Suppressor macrophage treated with lipopolysaccharide for 1 hour (primary cell): ENCODE measurements around the gene ELMO3.

Source experiments
- DNase-seq, 3 donors: peaks; one replicate each; pipeline ENCODE4 v3.0.0-alpha.2; 2020 to 2022

The ELMO3 gene

DNA sequence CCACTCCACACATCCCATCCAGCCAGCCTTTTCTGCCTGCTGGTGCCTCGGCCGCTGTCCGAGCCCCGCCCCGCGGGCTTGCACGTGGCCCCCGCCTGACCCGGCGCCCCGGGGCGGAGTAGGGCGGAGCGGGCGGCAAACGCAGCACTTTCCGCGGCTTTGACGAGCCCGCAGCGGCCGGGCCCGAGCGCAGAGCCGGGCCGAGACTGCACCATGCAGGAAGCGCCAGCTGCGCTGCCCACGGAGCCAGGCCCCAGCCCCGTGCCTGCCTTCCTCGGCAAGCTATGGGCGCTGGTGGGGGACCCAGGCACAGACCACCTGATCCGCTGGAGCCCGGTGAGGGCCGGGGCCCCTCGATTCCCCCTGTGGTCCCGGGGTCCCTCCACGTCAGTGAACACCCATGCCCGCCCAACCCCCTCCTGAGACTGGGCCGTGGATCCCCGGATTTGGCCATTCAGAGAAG is 34.3 kb upstream of the ELMO3 start, which contains the start of gene HSF4:
Gene HSF4 (plus strand): TSS at position 147 of the 463 bp plus-strand sequence. CDS start 67 bp downstream, at position 214.
- DNase-seq: peak; percentile 74 to 91 (median 78)

DNA sequence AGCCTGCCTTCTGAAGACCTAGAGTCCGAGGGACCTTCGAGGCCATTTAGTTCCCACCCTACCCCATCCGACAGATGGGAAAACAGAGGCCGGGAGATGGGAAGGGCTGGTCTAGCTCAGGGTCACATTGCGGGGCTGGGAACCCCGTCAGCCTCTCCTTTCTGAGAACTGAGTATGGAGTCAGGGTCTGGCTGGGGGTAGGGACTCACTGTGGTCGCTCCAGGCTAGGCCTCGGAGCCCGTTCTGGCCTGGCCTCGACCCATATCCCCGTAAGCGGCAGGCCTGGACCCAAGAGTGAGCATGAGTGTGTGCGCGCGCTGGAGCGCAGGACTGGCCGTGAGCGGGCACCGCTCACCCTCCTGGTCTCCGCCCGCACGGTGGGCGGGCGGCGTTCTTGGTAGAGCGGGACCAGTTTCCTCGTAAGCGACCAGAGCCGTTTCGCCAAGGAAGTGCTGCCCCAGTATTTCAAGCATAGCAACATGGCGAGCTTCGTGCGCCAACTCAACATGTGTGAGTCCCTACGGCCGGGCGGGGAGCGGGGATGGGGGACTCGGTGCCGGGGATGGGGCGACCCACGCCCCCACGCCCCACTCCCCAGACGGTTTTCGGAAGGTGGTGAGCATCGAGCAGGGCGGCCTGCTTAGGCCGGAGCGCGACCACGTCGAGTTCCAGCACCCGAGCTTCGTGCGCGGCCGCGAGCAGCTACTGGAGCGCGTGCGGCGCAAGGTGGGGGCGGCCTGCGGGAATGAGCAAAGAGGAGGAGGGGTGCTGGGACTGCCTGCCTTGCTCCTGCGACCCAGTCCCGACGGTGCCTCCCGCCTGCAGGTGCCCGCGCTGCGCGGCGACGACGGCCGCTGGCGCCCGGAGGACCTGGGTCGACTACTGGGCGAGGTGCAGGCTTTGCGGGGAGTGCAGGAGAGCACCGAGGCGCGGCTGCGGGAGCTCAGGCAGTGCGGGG is 33.5 kb upstream of the ELMO3 start:
- DNase-seq: peak in 1 of 3 donors; percentile 46

DNA sequence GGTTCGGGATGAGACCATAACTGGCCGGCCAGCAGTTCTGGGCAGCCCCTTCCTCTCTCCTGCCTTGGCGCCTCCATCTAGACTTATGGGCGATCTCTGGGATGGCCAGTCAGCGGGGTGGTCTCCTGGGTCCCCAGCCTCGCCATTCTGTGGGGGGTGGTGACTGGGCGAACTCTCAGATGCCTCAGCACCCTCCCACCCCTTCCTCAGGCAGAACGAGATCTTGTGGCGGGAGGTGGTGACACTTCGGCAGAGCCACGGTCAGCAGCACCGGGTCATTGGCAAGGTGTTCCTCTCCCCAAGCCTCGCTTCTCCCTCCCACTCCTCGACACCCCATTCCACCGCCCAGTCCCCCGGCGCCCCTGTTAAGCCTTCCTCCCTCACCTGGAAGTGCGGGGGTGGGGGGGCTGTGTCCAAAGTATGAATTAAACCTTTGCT is 32.8 kb upstream of the ELMO3 start:
- DNase-seq: no peak

DNA sequence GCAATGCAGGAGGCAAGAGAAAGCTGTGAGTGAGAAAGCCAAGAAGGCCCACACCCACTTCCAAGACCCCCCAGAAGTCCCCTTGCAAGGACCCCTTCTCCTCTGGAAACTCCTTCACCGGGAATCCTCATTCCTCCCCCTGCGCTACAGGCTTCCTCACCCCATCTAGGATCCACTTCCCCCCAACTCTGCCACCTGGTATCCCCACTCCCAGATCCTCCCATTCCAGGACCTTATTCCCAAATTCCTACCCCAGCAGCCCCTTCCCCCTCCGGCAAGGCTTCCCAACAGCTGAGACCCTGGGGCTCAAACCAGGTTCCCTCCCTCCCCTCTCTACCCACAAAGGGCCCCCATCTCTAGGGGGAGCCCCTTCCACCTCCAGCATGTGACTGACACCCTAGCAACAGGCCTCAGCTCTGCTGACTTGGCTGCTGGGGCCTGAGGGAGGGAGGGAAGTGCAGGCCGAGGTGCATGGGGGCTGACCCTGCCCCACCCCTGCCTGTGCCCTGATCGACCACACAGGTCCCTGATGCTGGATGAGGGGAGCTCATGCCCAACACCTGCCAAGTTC is 32.2 kb upstream of the ELMO3 start:
- peak in 1 of 3 donors; percentile 41 for DNase-seq

DNA sequence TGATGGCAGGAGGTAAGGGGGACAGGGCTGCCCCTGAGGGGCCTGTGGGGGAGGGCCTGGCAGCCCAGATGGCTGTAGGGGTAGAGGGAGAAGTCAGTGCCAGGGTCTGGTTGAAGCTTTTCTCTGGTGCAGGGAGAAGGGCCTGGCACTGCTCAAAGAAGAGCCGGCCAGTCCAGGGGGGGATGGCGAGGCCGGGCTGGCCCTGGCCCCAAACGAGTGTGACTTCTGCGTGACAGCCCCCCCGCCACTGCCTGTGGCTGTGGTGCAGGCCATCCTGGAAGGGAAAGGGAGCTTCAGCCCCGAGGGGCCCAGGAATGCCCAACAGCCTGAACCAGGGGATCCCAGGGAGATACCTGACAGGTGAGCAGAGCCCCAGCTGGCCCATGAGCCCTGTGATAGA is 31.3 kb upstream of the ELMO3 start:
- no peak for DNase-seq

DNA sequence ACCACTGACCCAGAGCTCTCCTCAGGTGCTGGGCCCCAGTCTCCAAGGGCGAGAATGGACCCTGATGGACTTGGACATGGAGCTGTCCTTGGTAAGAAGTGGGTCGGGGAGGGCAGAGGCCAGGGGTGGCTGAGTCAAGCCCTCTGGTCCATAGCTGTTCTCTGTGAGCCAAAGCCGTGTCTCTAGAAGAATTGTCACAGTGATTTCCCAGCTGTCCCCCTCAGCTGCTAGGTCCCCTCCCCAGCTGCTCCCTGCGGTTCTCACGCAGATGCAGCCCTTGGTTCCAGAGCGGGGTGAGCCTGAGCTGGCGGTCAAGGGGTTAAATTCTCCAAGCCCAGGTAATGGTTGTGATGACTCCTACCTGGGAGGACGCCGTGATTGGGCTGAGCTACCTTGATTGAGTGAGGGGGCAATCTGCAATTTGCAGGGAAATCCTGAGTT is 29.9 kb upstream of the ELMO3 start:
- no peak for DNase-seq

DNA sequence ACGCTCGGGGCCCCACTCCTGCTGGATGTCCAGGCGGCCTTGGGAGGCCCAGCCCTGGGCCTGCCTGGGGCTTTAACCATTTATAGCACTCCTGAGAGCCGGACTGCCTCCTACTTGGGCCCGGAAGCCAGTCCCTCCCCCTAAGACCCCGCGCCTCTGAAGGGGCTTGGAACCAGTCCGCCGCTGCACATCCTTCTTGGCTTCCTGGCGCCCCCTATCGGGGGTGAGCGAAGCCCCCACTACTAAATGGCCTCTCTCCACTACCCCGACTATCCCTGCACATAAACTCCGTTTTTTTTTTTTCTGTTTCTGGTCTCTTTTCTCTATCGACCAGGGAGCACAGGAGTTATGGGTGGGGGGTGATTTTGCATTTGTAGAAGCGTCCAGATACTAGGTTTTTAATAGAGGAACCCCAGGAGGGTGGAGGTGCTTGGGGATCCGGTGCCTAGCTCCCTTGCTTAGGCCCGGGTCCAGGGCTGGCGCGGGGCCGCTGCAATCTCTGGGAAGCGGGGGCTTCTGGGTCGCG is 29.2 kb upstream of the ELMO3 start:
- peak in 2 of 3 donors; percentile 38 to 69 for DNase-seq

DNA sequence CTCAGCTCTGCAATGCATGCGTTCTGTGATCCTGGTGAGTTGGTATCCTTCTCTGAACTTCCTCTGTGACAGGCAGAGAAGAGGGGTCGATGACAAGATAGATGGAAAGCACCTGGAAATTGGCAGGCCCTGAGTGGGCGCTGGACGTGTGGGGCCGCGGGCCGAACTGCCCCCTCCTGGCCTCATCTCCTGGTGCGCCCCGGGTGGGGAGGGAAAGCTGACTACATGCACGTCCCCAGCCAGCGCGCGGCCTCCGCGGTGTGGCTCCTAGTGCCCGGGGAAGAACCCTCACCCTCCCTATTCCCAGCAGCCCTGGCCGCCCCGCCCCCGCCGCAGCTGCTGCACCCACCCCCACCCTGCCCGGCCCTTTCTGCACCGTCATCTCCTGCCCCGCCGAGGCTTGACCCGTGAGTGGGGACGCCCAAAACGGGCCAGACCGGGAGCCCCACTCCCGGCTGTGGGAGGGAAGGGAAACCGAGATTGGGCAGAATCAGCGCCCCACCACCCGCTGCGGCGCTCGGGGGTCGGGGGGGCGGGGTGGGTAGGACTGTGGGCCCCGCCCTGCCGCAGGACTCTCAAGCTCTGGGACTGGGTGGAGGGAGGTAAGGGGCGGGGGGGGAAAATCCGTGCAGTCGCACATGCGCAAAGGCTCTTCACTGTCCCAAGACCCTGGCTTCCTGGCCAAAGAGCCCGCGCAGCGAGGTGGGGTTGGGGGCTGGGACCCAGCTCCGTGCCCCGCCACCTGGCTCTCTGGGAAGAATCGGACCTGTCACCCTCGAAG is 28.6 kb upstream of the ELMO3 start, which contains the start of gene NOL3:
Gene NOL3 (plus strand): TSS at position 371 of the 781 bp plus-strand sequence.
- DNase-seq: peak; percentile 92 to 98 (median 96)

DNA sequence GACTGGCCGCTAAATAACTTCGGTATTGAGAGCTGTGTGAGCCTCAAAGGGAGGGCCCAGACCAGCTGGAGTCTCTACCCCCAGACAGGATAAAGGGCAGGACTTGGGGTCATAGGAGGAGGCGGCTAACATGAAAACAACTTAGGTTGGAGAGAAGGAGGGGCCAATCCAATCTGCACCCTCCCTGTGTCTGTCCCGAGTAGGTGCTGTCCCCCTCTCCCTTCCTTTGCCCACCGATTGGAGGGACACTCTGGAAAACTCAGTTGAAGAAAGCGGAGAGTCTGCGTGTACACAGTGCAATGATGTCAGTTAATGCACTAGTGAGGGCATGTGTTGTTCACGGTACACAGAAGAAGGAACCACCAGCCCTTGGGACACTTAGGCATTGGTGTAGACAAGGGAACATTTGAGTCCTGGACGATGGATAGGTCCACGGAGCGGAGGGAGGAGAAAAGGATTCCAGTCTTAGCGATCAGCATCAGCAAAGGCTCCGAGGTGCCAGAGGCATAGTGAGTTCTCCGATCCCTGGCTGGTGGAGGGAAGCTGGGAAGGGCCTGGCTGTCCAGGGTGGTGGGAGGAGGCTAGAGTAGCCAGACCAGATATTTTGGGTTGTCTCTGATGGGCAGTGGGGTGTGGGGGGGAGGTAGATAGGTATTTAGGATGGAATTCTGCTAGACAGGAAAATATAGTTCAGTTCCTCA is 27.8 kb upstream of the ELMO3 start:
- peak in 2 of 3 donors; percentile 45 to 57 for DNase-seq

DNA sequence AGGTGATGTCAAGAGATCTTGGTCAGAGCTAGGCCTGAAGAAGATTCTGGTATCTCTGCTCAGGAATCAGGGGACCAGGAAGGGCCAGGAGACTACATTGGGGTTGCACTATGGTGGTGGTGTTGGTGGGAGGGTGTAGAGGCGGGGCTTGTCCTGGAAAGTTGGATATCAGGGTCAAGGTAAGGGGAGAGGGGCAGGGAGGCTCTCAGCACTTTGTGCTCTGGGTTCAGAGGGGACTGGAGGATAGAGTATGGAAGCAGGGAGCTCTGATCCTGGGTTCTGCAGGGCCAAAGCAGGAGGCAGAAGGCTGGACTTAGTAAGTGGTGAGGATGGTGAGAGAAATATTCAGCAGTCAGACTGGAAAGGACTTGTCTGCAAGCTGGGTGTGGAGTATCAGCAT is 25.6 kb upstream of the ELMO3 start:
- no peak for DNase-seq

DNA sequence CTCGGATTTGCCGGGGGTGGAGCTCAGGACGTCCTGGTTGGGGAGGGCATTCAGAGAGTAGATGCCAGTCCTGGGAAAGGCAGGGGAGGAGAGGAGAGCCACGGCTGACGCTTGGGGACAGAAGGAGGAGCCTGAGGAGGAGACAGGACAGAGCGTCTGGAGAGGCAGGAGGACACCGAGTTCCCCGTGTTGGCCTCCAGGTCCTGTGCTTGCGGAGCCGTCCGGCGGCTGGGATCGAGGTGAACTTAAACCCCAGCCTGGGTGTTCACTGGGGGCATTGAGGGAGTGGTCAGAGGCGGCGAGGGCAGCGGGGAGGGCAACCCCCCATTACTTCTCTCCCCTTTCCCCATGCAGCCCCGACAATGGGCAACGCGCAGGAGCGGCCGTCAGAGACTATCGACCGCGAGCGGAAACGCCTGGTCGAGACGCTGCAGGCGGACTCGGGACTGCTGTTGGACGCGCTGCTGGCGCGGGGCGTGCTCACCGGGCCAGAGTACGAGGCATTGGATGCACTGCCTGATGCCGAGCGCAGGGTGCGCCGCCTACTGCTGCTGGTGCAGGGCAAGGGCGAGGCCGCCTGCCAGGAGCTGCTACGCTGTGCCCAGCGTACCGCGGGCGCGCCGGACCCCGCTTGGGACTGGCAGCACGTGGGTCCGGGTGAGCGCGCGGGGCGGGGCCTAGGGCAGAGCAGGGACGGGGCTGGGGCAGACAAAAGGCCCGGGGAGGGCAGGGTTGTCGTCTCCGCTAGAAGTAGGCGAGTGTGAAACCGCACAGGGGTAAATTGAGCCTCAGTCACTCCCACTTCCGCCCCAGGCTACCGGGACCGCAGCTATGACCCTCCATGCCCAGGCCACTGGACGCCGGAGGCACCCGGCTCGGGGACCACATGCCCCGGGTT is 24.9 kb upstream of the ELMO3 start:
- DNase-seq: peak; percentile 73 to 82 (median 74)

DNA sequence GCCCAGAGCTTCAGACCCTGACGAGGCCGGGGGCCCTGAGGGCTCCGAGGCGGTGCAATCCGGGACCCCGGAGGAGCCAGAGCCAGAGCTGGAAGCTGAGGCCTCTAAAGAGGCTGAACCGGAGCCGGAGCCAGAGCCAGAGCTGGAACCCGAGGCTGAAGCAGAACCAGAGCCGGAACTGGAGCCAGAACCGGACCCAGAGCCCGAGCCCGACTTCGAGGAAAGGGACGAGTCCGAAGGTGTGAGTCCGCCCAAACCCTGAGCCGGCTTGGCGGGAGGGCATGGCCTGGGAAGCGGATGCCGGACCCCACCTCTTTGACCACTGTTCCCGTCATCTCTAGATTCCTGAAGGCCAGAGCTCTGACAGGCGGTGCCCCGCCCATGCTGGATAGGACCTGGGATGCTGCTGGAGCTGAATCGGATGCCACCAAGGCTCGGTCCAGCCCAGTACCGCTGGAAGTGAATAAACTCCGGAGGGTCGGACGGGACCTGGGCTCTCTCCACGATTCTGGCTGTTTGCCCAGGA is 24.2 kb upstream of the ELMO3 start:
- no peak for DNase-seq

DNA sequence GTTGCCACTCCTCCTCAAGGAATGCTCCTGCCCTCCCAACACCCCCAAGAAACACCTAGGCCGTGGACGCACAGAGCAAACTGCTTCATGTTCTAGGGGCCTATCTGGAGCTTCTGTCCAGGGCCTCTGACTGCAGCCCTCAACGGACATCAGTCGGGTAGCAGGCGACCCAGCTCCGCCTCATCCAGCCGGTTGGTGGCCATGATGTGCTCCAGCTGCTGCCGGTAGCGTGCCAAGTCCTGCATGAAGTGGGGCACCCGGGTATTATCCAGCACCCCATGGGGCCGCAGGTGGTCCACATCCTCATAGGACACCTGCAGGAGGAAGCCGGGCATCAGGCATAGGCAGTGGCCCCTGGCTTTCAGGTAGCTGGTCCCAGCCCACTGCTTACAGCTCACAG is 22.3 kb upstream of the ELMO3 start:
- DNase-seq: no peak

DNA sequence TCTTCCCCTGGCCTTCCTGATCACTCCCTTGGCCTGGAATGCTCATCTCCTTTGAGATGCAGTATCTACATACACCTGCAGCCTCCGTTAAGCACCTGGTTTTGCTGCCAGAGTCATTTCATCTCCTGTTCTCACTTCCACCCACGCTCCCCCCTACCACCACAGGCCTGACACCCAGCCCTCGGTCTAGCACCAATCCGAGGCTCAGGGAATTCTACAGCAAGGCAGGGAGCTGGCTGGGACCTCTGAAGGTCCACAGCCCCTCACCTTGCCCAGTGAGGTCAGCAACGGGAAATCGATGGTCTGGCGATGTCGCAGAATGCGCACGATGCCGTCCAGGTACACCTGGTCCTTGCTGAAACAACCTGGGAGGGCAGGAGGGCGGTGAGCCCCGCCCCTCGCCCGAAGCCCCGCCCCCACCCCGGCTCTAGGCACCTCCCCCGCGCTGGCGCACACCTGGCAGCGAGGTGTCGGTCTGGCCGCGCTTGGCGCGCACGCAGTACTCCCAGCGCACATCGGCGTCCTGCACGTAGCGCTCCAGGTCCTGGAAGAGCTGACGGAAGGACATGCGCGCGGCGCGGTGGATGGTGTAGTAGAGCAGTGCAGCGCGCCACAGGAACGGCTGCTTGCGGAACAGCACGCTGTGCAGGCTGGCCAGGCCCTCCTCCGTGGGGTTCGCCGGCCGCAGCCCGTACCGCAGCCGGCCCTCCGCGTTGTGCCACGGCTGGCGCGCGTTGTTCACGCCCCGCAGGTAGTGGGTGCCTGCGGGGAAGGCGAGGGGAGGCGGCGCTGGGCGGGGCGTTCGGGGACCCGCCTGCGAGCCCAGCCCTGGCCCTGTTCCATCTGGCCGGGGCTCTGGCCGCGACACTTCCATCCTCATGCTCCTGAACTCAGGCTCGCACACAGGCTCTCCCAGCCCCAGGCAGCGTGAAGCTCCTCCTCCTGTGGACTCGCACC is 20.9 kb upstream of the ELMO3 start:
- DNase-seq: peak; percentile 57 to 75 (median 62)

DNA sequence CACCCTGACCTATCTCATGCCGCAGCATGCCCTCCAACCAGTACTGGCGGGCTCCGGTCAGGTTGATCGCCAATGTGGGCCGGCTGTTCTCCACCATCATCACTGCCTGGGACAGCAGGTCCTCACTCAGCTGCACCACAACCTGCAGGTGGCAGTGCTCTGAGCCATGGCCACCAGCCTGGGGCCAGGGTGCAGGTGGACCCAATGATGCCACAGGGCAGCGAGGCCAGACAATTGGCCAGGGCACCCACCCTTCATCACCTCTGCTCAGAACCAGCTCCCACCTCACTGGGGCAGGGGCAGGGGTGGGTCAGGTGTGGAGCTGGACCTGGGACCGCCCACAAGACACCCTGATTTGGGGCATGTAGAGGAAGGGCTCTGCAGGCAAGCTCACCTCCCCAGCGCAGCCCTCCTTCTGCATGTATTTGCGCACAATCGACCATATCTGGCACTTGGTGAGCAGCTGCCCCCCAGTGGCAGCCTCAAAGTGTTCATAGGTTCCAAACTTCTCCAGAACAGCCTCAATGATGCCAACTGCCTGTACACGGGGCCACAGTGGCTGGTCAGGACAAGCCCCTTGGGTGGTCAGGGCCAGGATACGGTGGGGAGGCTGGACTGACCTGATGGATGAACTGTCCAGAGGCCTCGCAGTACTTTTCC is 19.4 kb upstream of the ELMO3 start:
- DNase-seq: no peak

DNA sequence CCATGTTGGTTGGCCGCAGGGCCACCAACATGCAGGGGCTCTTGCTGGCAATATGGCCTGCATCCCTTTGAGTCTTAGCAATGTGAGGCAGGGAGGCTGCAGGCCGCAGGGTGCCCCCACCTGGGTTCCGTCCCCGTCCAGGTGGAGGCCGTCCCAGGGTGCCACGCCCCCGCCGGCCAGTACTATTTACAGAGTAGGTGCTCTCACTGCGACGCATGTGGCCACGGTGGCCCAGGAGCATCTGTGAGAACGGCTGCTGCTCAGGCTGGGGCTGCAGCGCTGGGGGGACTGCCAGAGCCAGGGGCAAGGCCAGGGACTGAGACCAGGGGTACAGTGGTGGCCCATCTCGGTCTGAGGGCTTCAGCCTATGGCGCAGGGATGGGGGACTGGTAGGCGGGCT is 18.8 kb upstream of the ELMO3 start:
- no peak for DNase-seq

DNA sequence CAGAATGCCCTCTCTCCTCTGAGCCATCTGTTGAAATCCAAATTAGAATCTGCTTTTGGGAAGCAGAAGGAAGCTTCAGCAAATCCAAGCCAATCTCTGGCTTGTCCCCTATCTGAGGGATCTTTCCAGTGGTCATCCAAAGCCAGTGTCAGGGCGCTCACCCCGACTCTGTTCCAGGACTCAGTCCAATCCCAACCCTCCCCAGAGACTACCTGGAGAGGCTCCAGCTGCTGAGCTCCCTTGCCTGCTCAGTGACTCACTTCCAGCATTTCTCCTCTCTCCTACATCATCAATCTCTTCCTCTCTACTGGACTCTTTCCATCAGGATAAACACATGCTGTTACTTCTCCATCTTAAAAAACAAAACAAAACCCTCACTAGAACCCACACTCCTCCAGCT is 17.6 kb upstream of the ELMO3 start:
- DNase-seq: no peak

DNA sequence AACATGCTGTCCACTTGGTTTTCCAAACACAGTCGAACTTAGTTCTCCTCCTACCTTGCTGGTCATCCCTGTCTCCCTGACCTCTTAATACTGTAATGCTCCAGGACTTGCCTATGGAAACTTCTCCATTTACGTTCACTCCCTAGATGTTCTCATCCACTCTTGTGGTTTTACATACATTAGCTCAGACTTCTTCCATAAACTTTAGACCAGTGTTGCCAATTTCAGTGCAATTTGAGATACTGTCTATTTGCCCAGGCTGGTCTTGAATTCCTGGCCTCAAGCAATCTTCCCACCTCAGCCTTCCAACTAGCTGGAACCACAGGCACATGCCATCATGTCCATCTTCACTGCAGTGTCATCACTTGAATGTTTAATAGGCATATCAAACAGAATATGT is 16.6 kb upstream of the ELMO3 start:
- peak in 1 of 3 donors; percentile 46 for DNase-seq

DNA sequence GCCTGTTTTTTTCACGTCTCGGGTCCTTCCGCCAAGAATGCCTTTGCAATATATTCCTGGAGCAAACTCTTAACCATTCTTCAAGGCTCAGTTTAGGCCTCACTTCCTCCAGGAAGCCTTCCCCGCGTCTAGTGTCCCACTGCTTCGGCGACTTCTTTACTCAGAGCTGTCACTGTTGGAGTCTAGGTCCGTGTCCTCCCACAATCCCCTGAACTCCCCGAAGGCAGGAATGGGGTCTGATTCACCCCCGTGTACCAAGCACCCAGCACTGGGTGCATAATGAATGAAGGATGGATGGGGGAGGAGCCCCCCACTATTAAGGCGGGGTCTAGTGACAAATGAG is 15.7 kb upstream of the ELMO3 start:
- DNase-seq: no peak
